Activated CD4-positive, CD25-positive, alpha-beta regulatory T cell treated with anti-CD3 and anti-CD28 coated beads, Interleukin-2, amount 50 U/mL, for 24 hours (primary cell): ENCODE data around the gene ARFGEF2.
"Not testable (repeated sequence)": the region's sequence is repeated elsewhere in the genome, so short reads cannot be mapped to it uniquely, and the experiment has no call there.

Experiments
- ATAC-seq, 2 donors: fragments of 150-1000 bp; cut with Tn5 transposase; one replicate each; pipeline ENCODE4 v1.10.0; 2021; ENCODE audit warnings: mild to moderate bottlenecking in 1 of 2, moderate library complexity in 1 of 2

ARFGEF2 gene

GRCh38 chr20:48930035-48930434 lies 8.5 kb downstream of the ARFGEF2 start:
- ATAC-seq = no peak

- no peak for ATAC-seq
Observed at GRCh38 chr20:48930878-48931277, 9.4 kb downstream of the ARFGEF2 start.

GRCh38 chr20:48931527-48932374 lies 10.2 kb downstream of the ARFGEF2 start:
- ATAC-seq = no peak

GRCh38 chr20:48932375-48932941 lies 10.9 kb downstream of the ARFGEF2 start:
- no peak for ATAC-seq

- no peak for ATAC-seq
Observed at GRCh38 chr20:48933017-48933766, 11.7 kb downstream of the ARFGEF2 start.

- not testable (repeated sequence) for ATAC-seq
Observed at GRCh38 chr20:48934273-48934877, 12.9 kb downstream of the ARFGEF2 start.

- not testable (repeated sequence) for ATAC-seq
Observed at GRCh38 chr20:48934966-48935365, 13.5 kb downstream of the ARFGEF2 start.

- not testable (repeated sequence) for ATAC-seq
Observed at GRCh38 chr20:48936178-48936577, 14.7 kb downstream of the ARFGEF2 start.

GRCh38 chr20:48937674-48938073 lies 16.2 kb downstream of the ARFGEF2 start:
- ATAC-seq = no peak

- no peak for ATAC-seq
Observed at GRCh38 chr20:48938670-48939069, 17.2 kb downstream of the ARFGEF2 start.

- no peak for ATAC-seq
Observed at GRCh38 chr20:48940170-48940569, 18.7 kb downstream of the ARFGEF2 start.

GRCh38 chr20:48941467-48941866 lies 20.0 kb downstream of the ARFGEF2 start:
- ATAC-seq = no peak

GRCh38 chr20:48942730-48943129 lies 21.2 kb downstream of the ARFGEF2 start:
- ATAC-seq = no peak

- ATAC-seq = no peak
Observed at GRCh38 chr20:48944663-48945297, 23.3 kb downstream of the ARFGEF2 start.

GRCh38 chr20:48945840-48946514 lies 24.5 kb downstream of the ARFGEF2 start:
- ATAC-seq = no peak

GRCh38 chr20:48948612-48949011 lies 27.1 kb downstream of the ARFGEF2 start:
- no peak for ATAC-seq

- ATAC-seq = no peak
Observed at GRCh38 chr20:48949304-48950170, 28.0 kb downstream of the ARFGEF2 start.

- no peak for ATAC-seq
Observed at GRCh38 chr20:48951041-48951440, 29.5 kb downstream of the ARFGEF2 start.

- no peak for ATAC-seq
Observed at GRCh38 chr20:48951646-48952045, 30.1 kb downstream of the ARFGEF2 start.

- ATAC-seq = no peak
Observed at GRCh38 chr20:48952656-48953055, 31.1 kb downstream of the ARFGEF2 start.

- ATAC-seq = no peak
Observed at GRCh38 chr20:48953653-48954052, 32.1 kb downstream of the ARFGEF2 start.
